Prostate gland (tissue), 2 donors: ENCODE results near the gene LMX1B. TPM values are rescaled to one million over a fixed set of nuclear protein-coding genes. Genes with fewer than 3 reads are reported as not detected.

ENCODE experiments used
- DNase-seq: peaks from one replicate; pipeline ENCODE4 v3.0.0-alpha.2; 2019; ENCODE audit warnings: low spot score
- H3K27ac ChIP-seq, 2 donors: fragments of 200-600 bp; sonication (generic); 2 replicates each; pipeline ENCODE4 v1.5.1; 2017 to 2019
- H3K27me3 ChIP-seq: fragments of 200-600 bp; sonication (generic); replicated peaks from 2 replicates; pipeline ENCODE4 v1.5.1; 2019; ENCODE audit not compliant: insufficient read depth
- H3K36me3 ChIP-seq, 2 donors: fragments of 200-600 bp; sonication (generic); 1 replicate in 1 of 2; 2 replicates in 1 of 2; pipeline versions ENCODE4 v1.5.1 to v1.8.1; 2017 to 2019
- H3K4me1 ChIP-seq: fragments of 200-600 bp; sonication (generic); replicated peaks from 2 replicates; pipeline ENCODE4 v1.5.1; 2019
- H3K4me3 ChIP-seq, 2 donors: fragments of 200-600 bp; sonication (generic); 2 replicates each; pipeline ENCODE4 v1.5.1; 2017 to 2019
- H3K9me3 ChIP-seq: fragments of 200-600 bp; sonication (generic); 2 replicates; pipeline ENCODE4 v1.5.1; 2017
- POLR2A ChIP-seq: fragments of 450-650 bp; IDR thresholded peaks from one replicate; pipeline ENCODE4 v1.6.1; 2016; ENCODE audit warnings: antibody characterized with exemption, mild to moderate bottlenecking
- POLR2AphosphoS5 ChIP-seq: sonication (generic); formaldehyde crosslinking; IDR thresholded peaks from one replicate; pipeline ENCODE4 v1.6.1; 2017; ENCODE audit warnings: antibody characterized with exemption
- whole genome bisulfite sequencing: methylation state at CpG from one replicate; pipeline ENCODE4 v1.1.5; 2018; 5-methylcytosine and 5-hydroxymethylcytosine counted together
- intact Hi-C: fragments of 100-400 bp; cut with DNase I; formaldehyde crosslinking; loops from one replicate; pipeline ENCODE4 v1.14.2; 2022
- total RNA-seq, 2 donors: library from RNA; depleted of rRNA; stranded (reverse); fragments of >200 nt; gene quantifications; one replicate each; pipeline ENCODE4 v1.1.0, GENCODE V29; 2016
- TF ChIP-seq, protein P1 (sequence below), 4 experiments: fragments of 200-600 bp in 2 of 4; fragments of 450-650 bp in 2 of 4; sonication (generic) in 2 of 4; IDR thresholded peaks; 1 replicate in 3 of 4; 2 replicates in 1 of 4; pipeline ENCODE4 v1.5.1; 2016 to 2019; ENCODE audit warnings: antibody characterized with exemption in 4 of 4, mild to moderate bottlenecking in 2 of 4, moderate library complexity in 2 of 4

LMX1B gene
- total RNA-seq, 2 donors from 2014 or later = 0.18 to 2.1 TPM

DNA sequence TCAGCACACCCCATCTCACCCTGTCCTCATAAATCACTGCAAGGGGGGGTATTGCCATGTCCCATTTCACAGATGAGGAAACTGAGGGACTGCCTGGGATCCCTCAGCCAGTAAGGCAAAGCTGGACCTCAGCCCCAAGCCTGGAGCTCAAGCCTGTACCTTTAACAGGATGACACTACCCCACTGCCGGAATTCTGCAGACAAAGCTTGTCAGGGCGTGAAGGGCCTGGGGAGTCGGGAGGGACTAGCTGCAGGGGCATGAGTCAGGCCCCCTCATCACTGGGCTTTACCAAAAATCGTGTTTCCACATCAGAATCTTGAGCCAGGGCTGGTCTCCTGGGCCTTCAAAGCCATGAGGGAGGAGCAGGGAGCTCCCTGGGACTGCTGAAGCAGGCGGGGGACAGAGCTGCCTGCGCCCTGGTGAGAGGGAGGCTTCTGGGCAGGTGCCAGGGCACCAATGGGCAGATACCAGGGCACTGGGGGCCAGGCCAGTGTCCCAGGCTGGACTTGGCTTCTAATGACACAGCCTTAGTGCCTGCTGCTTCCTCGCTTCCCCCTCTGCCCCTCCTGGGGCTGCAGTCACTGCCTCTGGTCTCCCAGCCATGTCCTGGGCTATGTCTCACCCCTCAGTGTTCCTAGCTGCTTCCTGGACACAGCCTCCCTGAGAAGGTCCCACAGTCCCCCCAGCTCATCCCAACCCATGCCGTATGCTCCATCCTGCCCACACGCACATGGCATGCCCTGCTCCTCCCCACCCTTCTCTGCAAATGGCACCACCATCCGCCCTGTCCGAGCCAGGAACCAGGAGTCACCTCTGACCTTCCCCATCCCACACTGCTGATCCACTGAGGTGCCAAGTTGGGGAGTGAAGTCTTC, 80.7 kb downstream of the LMX1B start:
- Histone ChIP-seq H3K27ac (no peak overlapping the region), H3K9me3 (no peaks in the 10 kb centered on the region), H3K4me3 (no peak overlapping the region), H3K36me3 (no peaks in the 10 kb centered on the region), H3K4me1 (no peaks in the 10 kb centered on the region), H3K27me3 (peaks cover 3% of the 10 kb centered on the region)
- WGBS = 65% methylated on average over 10 of the region's 11 CpGs
- intact Hi-C loops = no loop called here
- no peak for TF ChIP-seq POLR2A
- no peak for TF ChIP-seq POLR2AphosphoS5
- TF ChIP-seq, protein P1, sequence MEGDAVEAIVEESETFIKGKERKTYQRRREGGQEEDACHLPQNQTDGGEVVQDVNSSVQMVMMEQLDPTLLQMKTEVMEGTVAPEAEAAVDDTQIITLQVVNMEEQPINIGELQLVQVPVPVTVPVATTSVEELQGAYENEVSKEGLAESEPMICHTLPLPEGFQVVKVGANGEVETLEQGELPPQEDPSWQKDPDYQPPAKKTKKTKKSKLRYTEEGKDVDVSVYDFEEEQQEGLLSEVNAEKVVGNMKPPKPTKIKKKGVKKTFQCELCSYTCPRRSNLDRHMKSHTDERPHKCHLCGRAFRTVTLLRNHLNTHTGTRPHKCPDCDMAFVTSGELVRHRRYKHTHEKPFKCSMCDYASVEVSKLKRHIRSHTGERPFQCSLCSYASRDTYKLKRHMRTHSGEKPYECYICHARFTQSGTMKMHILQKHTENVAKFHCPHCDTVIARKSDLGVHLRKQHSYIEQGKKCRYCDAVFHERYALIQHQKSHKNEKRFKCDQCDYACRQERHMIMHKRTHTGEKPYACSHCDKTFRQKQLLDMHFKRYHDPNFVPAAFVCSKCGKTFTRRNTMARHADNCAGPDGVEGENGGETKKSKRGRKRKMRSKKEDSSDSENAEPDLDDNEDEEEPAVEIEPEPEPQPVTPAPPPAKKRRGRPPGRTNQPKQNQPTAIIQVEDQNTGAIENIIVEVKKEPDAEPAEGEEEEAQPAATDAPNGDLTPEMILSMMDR (IDR thresholded peaks at IDR 0.05) = no peak
- no peak for DNase-seq

DNA sequence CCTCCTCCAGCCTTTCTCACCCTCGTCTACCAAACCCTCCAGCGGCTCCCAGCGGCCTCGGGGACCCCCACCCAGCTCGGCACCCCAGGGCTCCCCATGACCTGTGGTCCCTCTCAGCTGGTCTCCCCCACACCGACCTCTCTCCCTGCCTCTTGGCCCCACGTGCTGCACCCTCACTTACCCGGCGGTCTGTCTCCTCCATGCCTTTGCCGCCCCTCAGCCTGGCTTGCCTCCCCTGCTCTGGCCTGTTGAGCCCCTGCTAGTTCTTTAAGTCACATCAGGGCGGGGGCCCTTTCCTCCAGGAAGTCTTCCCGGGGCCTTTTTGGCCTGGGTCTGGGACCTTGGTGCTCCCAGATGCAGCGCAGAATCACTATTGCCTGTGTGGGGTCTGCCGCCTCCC, 81.5 kb downstream of the LMX1B start:
- 77% methylated on average over 14 of the region's 14 CpGs for WGBS
- Histone ChIP-seq H3K4me1 (no peaks in the 10 kb centered on the region), H3K9me3 (no peaks in the 10 kb centered on the region), H3K27me3 (no peaks in the 10 kb centered on the region), H3K4me3 (no peak overlapping the region), H3K27ac (no peak overlapping the region), H3K36me3 (no peaks in the 10 kb centered on the region)
- intact Hi-C loops = no loop called here
- TF ChIP-seq POLR2AphosphoS5 = no peak
- TF ChIP-seq, protein P1 (IDR thresholded peaks at IDR 0.05) = no peak
- DNase-seq = no peak

DNA sequence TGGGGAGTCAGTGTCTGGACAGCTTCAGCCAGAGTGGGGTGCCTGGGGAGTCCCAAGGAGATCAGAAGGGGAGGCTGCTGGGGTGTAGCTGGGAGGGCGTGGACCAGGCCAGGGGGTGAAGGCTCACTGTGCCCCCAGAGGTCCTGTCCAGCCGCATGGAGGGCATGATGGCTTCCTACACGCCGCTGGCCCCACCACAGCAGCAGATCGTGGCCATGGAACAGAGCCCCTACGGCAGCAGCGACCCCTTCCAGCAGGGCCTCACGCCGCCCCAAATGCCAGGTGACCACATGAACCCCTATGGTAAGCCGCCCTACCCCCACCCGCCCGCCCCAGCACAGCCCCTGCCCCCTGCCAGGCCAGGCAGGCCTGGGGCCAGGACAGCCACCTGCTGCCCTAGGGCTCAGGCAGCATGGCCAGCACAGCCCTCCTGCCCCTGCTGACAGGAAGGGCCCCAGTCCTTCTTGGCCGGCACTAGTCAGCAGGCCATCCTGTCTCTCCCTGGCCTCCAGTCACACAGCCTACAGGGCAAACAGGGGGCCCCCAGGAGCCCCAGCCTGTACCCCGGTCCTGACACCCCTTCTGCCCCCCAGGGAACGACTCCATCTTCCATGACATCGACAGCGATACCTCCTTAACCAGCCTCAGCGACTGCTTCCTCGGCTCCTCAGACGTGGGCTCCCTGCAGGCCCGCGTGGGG, 82.1 kb downstream of the LMX1B start:
- TF ChIP-seq, protein P1 (IDR thresholded peaks at IDR 0.05) = no peak
- TF ChIP-seq POLR2AphosphoS5 (no peak), POLR2A (no peak)
- WGBS = 89% methylated on average over 18 of the region's 22 CpGs
- no peak overlapping the region for H3K4me3 ChIP-seq
- intact Hi-C loops = no loop called here
- H3K36me3 ChIP-seq = no peaks in the 10 kb centered on the region
- H3K27me3 ChIP-seq = no peaks in the 10 kb centered on the region
- H3K27ac ChIP-seq = no peak overlapping the region
- H3K4me1 ChIP-seq = no peaks in the 10 kb centered on the region
- H3K9me3 ChIP-seq = no peaks in the 10 kb centered on the region
- no peak for DNase-seq

DNA sequence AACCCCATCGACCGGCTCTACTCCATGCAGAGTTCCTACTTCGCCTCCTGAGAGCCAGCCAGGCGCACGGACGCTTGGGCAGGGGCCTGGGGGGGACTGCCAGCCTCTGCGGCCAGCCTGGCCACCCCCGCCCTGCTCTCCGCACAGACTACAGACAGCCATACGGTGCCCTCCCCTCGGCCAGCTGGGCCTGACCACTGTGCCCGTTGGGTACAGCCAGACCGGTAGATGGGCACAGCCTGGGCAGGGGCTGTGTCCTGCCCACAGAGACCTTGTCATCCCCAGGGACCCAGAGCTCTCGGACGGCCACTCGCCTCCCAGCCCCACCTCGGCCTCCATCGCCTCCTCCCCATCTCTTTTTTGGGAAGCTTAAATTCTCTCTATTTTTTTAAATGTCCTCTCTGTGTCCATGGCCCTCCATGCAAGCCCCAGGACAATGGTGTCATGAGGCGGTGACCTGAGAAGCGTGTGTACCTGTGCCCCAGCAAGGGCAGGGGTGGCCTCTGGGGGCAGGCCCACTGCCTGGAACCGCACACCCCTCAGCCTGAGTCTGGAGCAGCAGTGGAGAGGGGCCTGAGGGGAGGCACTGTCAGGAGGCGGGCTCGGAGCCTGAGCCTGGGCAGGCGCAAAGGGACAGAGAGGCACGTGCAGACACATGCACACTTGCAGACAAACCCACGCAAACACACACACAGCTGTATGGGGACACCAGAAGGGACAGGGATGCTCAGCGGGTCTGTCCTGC, 82.8 kb downstream of the LMX1B start:
- 86% methylated on average over 27 of the region's 27 CpGs for WGBS
- no peak for DNase-seq
- Histone ChIP-seq H3K4me1 (no peaks in the 10 kb centered on the region), H3K27ac (no peak overlapping the region), H3K9me3 (no peaks in the 10 kb centered on the region), H3K27me3 (no peaks in the 10 kb centered on the region), H3K4me3 (no peak overlapping the region), H3K36me3 (no peaks in the 10 kb centered on the region)
- TF ChIP-seq, protein P1 (IDR thresholded peaks at IDR 0.05) = no peak
- TF ChIP-seq POLR2A (no peak), POLR2AphosphoS5 (no peak)
- intact Hi-C loops = no loop called here
